Left colon (tissue), 2 donors: ENCODE measurements around the gene ZNF440. TPM values are rescaled to one million over a fixed set of nuclear protein-coding genes. Genes with fewer than 3 reads are reported as not detected.

Source experiments
- ATAC-seq: fragments of 200-7000 bp; cut with Tn5 transposase; one replicate; pipeline ENCODE4 v1.9.1; 2020; ENCODE audit warnings: mild to moderate bottlenecking, moderate library complexity
- DNase-seq, 2 donors: peaks; one replicate each; pipeline ENCODE4 v3.0.0-alpha.2; 2020
- intact Hi-C, 2 donors: fragments of 100-400 bp; cut with DNase I in 1 of 2; cut with micrococcal nuclease in 1 of 2; formaldehyde crosslinking; loops; one replicate each; pipeline versions ENCODE4 v1.11.2 to v1.14.0; 2022; cut with DNase I, micrococcal nuclease
- total RNA-seq, 2 donors: library from RNA; stranded (reverse); fragmentation: NEBNext Ultra II Directional; extraction: Animal tissue kit (Norgen Biotek cat#: 25700); gene quantifications; one replicate each; pipeline ENCODE4 v1.2.1, GENCODE V29; 2021
- donor health status: DM: no; HTN: no; CAD: no.
- donor health status: DM: yes; HTN: yes; CAD: no.

Gene ZNF440
- total RNA-seq, 2 donors from 2014 or later, result 32.6 to 40.8 TPM

- DNase-seq, result no peak
- intact Hi-C loops, result no loop called here
- no peak for ATAC-seq
Measured at GRCh38 chr19:11872624-11873023, 58.6 kb downstream of the ZNF440 start.

- no peak for ATAC-seq
- DNase-seq, result no peak
- intact Hi-C loops, result no loop called here
Measured at GRCh38 chr19:11873762-11874161, 59.7 kb downstream of the ZNF440 start.

- intact Hi-C loops, result loop anchor here in 1 of 2 donors (5.0 kb wide), 1 partner anchor 263 kb away; the partner anchor contains the start of gene ZNF20
- ATAC-seq, result peak; percentile 49
- peak in 1 of 2 donors; percentile 24 for DNase-seq
Measured at GRCh38 chr19:11879687-11880266, 65.7 kb downstream of the ZNF440 start.

- DNase-seq (no peak), ATAC-seq (no peak)
- intact Hi-C loops, result loop anchor here in 1 of 2 donors (5.0 kb wide), 1 partner anchor 262 kb away; the partner anchor contains the start of gene ZNF20
Measured at GRCh38 chr19:11880598-11880997, 66.5 kb downstream of the ZNF440 start.

GRCh38 chr19:11881151-11881800 lies 67.2 kb downstream of the ZNF440 start:
- intact Hi-C loops, result loop anchor here in 1 of 2 donors (5.0 kb wide), 1 partner anchor 261 kb away; the partner anchor contains the start of gene ZNF20
- DNase-seq, result peak; percentile 37 to 69

GRCh38 chr19:11882606-11883005 lies 68.5 kb downstream of the ZNF440 start:
- ATAC-seq (no peak), DNase-seq (no peak)
- intact Hi-C loops, result loop anchor here in 1 of 2 donors (5.0 kb wide), 1 partner anchor 260 kb away; the partner anchor contains the start of gene ZNF20

More at GRCh38 chr19:11881151-11881800, 67.2 kb downstream of the ZNF440 start:
- ATAC-seq, result peak; percentile 89

Other genes starting within 250 kb of the ZNF440 start
- gene ACP5, start 236.6 kb upstream of the ZNF440 start, total RNA-seq, result 10 to 100 TPM; 22.6 to 26.8 TPM
- gene ZNF627, start 216.8 kb upstream of the ZNF440 start, total RNA-seq, result 1 to 10 TPM; 8.5 to 9.2 TPM
- 10 to 100 TPM; 13.6 to 16.1 TPM for gene ZNF823, start 75.3 kb upstream of the ZNF440 start, total RNA-seq
- 1 to 10 TPM; 3.5 to 4.8 TPM for gene ZNF441, start 47.3 kb upstream of the ZNF440 start, total RNA-seq
- gene ZNF491, start 15.8 kb upstream of the ZNF440 start, total RNA-seq, result 1 to 10 TPM; 2.7 to 3.5 TPM
- 10 to 100 TPM in 1 of 2 donors, 1 to 10 TPM in 1; 9.6 to 10.9 TPM for gene ZNF439, start 34.5 kb downstream of the ZNF440 start, total RNA-seq
- 10 to 100 TPM; 17.3 to 26.5 TPM for gene ZNF69, start 73.5 kb downstream of the ZNF440 start, total RNA-seq
- gene ZNF700, start 110.8 kb downstream of the ZNF440 start, total RNA-seq, result 10 to 100 TPM; 16.4 to 20.0 TPM
- gene ZNF763, start 150.8 kb downstream of the ZNF440 start, total RNA-seq, result 1 to 10 TPM; 6.0 to 7.8 TPM
- gene ZNF433, start 221.4 kb downstream of the ZNF440 start, total RNA-seq, result 1 to 10 TPM; 2.3 to 2.7 TPM
- gene ZNF878, start 238.7 kb downstream of the ZNF440 start, total RNA-seq, result under 1 TPM in 1 of 2 donors, not detected in 1; 0.45 TPM